Keratinocyte (primary cell): Measurements from ENCODE around the gene IL17C. TPM values are rescaled to one million over a fixed set of nuclear protein-coding genes. Genes with fewer than 3 reads are reported as not detected.

Experiments
- DNase-seq: peaks from one replicate; pipeline ENCODE4 v3.0.0-alpha.2; 2011; ENCODE audit warnings: low read depth, missing footprints, low spot score
- FAIRE-seq: peaks from 2 replicates; lab custom pipeline; 2011; peaks lifted over from hg19 to GRCh38; lab: Jason Lieb, UNC
- H2AFZ ChIP-seq: 2 replicates; pipeline ENCODE4 v1.6.0; 2012; ENCODE audit warnings: low read length, control low read depth, inconsistent platforms; ENCODE audit not compliant: control insufficient read depth
- H3K27ac ChIP-seq: 2 replicates; pipeline ENCODE4 v1.5.1; 2011; ENCODE audit warnings: low read length; ENCODE audit not compliant: control insufficient read depth, insufficient read depth
- H3K27me3 ChIP-seq: 3 replicates; pipeline ENCODE4 v1.6.0; 2011; ENCODE audit warnings: low read length; ENCODE audit not compliant: control insufficient read depth, insufficient read depth; ENCODE audit errors: extremely low read depth
- H3K36me3 ChIP-seq, 2 experiments: 2 replicates in 1 of 2; 3 replicates in 1 of 2; pipeline ENCODE4 v1.5.1; 2011; ENCODE audit warnings: low read length in 2 of 2, mild to moderate bottlenecking in 1 of 2; ENCODE audit not compliant: control insufficient read depth in 2 of 2, insufficient read depth in 2 of 2; ENCODE audit errors: extremely low read depth in 1 of 2
- H3K4me1 ChIP-seq: 3 replicates; pipeline ENCODE4 v1.5.1; 2011; ENCODE audit warnings: low read length; ENCODE audit not compliant: control insufficient read depth, insufficient read depth; ENCODE audit errors: extremely low read depth
- H3K4me2 ChIP-seq: 3 replicates; pipeline ENCODE4 v1.6.0; 2011; ENCODE audit warnings: low read depth, low read length; ENCODE audit not compliant: control insufficient read depth, insufficient read depth; ENCODE audit errors: extremely low read depth
- H3K4me3 ChIP-seq, 3 experiments: fragments of 200-600 bp in 1 of 3; sonication (generic) in 1 of 3; 2 replicates in 2 of 3; 3 replicates in 1 of 3; pipeline ENCODE4 v1.5.1; 2011 to 2016; ENCODE audit warnings: low read length in 3 of 3, mild to moderate bottlenecking in 3 of 3, control low read depth in 2 of 3, inconsistent platforms in 1 of 3, low read depth in 1 of 3, mixed read lengths in 1 of 3, mixed run types in 1 of 3, moderate library complexity in 1 of 3; ENCODE audit not compliant: control insufficient read depth in 2 of 3, insufficient read depth in 2 of 3; ENCODE audit errors: extremely low read depth in 1 of 3
- H3K79me2 ChIP-seq: 2 replicates; pipeline ENCODE4 v1.6.0; 2012; ENCODE audit warnings: low read length; ENCODE audit not compliant: control insufficient read depth, insufficient read depth
- H3K9ac ChIP-seq: 3 replicates; pipeline ENCODE4 v1.6.0; 2011; ENCODE audit warnings: low read length; ENCODE audit not compliant: control insufficient read depth, insufficient read depth; ENCODE audit errors: extremely low read depth
- H3K9me1 ChIP-seq: 3 replicates; pipeline ENCODE4 v1.6.0; 2011; ENCODE audit warnings: low read length; ENCODE audit not compliant: control insufficient read depth, insufficient read depth; ENCODE audit errors: extremely low read depth
- H3K9me3 ChIP-seq: 2 replicates; pipeline ENCODE4 v1.5.1; 2012; ENCODE audit warnings: low read depth, low read length; ENCODE audit not compliant: control insufficient read depth
- H4K20me1 ChIP-seq: 3 replicates; pipeline ENCODE4 v1.6.0; 2011; ENCODE audit warnings: low read length; ENCODE audit not compliant: control insufficient read depth, insufficient read depth; ENCODE audit errors: extremely low read depth
- CTCF ChIP-seq, 3 experiments: IDR thresholded peaks in 1 of 3; conservative IDR thresholded peaks in 1 of 3; optimal IDR thresholded peaks in 1 of 3; 2 replicates in 2 of 3; 3 replicates in 1 of 3; pipeline versions ENCODE3 to v1.5.1; 2011; ENCODE audit warnings: low read length in 3 of 3, mild to moderate bottlenecking in 3 of 3, moderate library complexity in 2 of 3, control low read depth in 1 of 3, inconsistent platforms in 1 of 3; ENCODE audit not compliant: insufficient read depth in 2 of 3; ENCODE audit errors: extremely low read depth in 1 of 3
- EZH2 ChIP-seq: IDR thresholded peaks from one replicate; pipeline ENCODE4 v1.6.1; 2012; ENCODE audit warnings: inconsistent platforms, mild to moderate bottlenecking, low read length, moderate library complexity
- dilution Hi-C: fragments of 300-500 bp; cut with MboI; formaldehyde crosslinking; loops from one replicate; pipeline ENCODE4 v1.7.0; 2020; ENCODE audit warnings: low sequenced_read_pairs; ENCODE audit not compliant: extremely low pct_ligation_motif_present
- polyA plus RNA-seq, 5 experiments: library from polyadenylated mRNA; depleted of rRNA in 3 of 5; stranded (reverse) in 3 of 5; stranded (forward) in 1 of 5; unstranded in 1 of 5; fragments of >200 nt; gene quantifications; 1 replicate in 1 of 5; 2 replicates in 3 of 5; 3 replicates in 1 of 5; pipeline versions ENCODE4 v1.2.1 to v1.2.3, GENCODE V29; 2011 to 2012; ENCODE audit warnings: missing spikeins in 2 of 5, low read depth in 1 of 5, low replicate concordance in 1 of 5

Gene IL17C
- polyA plus RNA-seq, 1 donor (not counting 4 experiments of a cell fraction or from before 2014, with no cell fraction given) = not detected

- no peak for FAIRE-seq
- peaks cover 17% of the 10 kb centered on the region for H3K27me3 ChIP-seq
- H3K4me2 ChIP-seq = no peak overlapping the region
- no peaks in the 10 kb centered on the region for H3K9me3 ChIP-seq
- no peak for DNase-seq
- no peak overlapping the region for H3K27ac ChIP-seq
- H3K79me2 ChIP-seq = no peaks in the 10 kb centered on the region
- H3K4me1 ChIP-seq = peaks cover 11% of the 10 kb centered on the region
- no peaks in the 10 kb centered on the region for H3K9me1 ChIP-seq
- no peak for TF ChIP-seq CTCF (optimal IDR thresholded peaks at IDR 0.05 in 1 of 3, IDR thresholded peaks at IDR 0.05 in 1 of 3, conservative IDR thresholded peaks at IDR 0.05 in 1 of 3; ENCODE audit: extremely low read depth in 1 of 3, insufficient read depth in 2 of 3, low read length in 3 of 3)
- TF ChIP-seq EZH2 = no peak
- dilution Hi-C loops = no loop called here
- H3K9ac ChIP-seq = no peak overlapping the region
- peaks cover 13 to 27% of the 10 kb centered on the region in 2 experiments for H3K36me3 ChIP-seq
- no peak overlapping the region for H3K4me3 ChIP-seq
- no peaks in the 10 kb centered on the region for H4K20me1 ChIP-seq
- no peak overlapping the region for H2AFZ ChIP-seq
Observed at GRCh38 chr16:88631920-88632586, 6.3 kb upstream of the IL17C start.

GRCh38 chr16:88632587-88632930, 5.8 kb upstream of the IL17C start:
- DNase-seq (no peak), FAIRE-seq (no peak)
- Histone ChIP-seq H3K4me2 (no peak overlapping the region), H3K27ac (no peak overlapping the region), H3K4me3 (no peak overlapping the region), H3K9me3 (no peaks in the 10 kb centered on the region), H3K4me1 (peaks cover 11% of the 10 kb centered on the region), H3K79me2 (no peaks in the 10 kb centered on the region), H2AFZ (no peak overlapping the region), H3K9ac (no peak overlapping the region), H3K27me3 (peaks cover 21% of the 10 kb centered on the region), H3K36me3 (peaks cover 13 to 23% of the 10 kb centered on the region in 2 experiments), H4K20me1 (no peaks in the 10 kb centered on the region), H3K9me1 (no peaks in the 10 kb centered on the region)
- TF ChIP-seq CTCF (optimal IDR thresholded peaks at IDR 0.05 in 1 of 3, IDR thresholded peaks at IDR 0.05 in 1 of 3, conservative IDR thresholded peaks at IDR 0.05 in 1 of 3; ENCODE audit: extremely low read depth in 1 of 3, insufficient read depth in 2 of 3, low read length in 3 of 3) (no peak), EZH2 (no peak)
- dilution Hi-C loops = no loop called here
